GM19240 (cell line): ENCODE measurements around the gene IGSF9.
A peak's percentile ranks its signal among the peaks of the same experiment; 100 is the strongest.

Experiments used
- DNase-seq: peaks from one replicate; pipeline ENCODE4 v3.0.0; 2011; ENCODE audit warnings: low spot score; ENCODE audit not compliant: insufficient read length

Gene IGSF9

DNA sequence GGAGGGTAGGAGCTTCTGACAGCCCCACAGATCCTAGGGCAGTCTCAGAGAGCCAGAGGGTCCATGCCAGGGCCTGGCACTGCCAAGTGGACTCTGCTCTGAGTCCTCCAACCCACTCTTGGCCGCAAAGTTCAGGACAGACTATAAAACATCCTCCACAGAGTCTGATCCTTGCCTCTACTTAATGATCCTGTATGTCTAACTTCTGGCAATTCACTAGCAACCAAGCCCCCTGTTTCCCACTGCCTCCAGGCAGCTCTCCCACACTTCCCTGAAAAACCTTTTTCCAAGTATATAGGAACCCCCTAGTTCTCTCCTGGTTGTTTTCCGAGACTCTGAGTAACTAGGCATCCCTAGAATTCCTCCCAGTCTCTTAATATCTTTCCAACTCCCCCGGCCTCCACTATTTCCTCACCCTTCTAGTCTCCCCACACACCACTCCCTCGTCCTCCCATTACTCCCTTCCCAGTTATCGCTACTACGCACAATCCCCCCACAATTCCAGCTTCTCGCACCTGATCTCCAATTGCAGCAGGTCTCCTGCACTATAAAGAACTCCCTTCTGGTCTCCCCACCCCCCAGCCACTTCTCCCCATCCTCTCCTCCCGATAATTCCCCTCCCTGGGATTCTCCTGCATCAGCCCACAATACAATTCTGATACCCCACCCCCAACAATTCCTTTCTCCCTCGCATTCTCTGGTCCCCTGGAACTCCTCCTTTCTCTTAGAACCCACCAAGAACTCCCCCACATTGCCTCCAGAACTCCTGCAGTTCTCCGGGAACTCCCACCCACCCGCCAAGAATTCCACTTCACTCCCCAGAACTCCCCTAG lies 574 bp downstream of the IGSF9 start:
- DNase-seq: no peak

GRCh38 chr1:159943908-159944622 lies 1.3 kb downstream of the IGSF9 start:
- DNase-seq: no peak

- no peak for DNase-seq
Observed at GRCh38 chr1:159943278-159943640, 2.2 kb downstream of the IGSF9 start.

GRCh38 chr1:159942632-159943277 lies 2.7 kb downstream of the IGSF9 start:
- DNase-seq: no peak

DNA sequence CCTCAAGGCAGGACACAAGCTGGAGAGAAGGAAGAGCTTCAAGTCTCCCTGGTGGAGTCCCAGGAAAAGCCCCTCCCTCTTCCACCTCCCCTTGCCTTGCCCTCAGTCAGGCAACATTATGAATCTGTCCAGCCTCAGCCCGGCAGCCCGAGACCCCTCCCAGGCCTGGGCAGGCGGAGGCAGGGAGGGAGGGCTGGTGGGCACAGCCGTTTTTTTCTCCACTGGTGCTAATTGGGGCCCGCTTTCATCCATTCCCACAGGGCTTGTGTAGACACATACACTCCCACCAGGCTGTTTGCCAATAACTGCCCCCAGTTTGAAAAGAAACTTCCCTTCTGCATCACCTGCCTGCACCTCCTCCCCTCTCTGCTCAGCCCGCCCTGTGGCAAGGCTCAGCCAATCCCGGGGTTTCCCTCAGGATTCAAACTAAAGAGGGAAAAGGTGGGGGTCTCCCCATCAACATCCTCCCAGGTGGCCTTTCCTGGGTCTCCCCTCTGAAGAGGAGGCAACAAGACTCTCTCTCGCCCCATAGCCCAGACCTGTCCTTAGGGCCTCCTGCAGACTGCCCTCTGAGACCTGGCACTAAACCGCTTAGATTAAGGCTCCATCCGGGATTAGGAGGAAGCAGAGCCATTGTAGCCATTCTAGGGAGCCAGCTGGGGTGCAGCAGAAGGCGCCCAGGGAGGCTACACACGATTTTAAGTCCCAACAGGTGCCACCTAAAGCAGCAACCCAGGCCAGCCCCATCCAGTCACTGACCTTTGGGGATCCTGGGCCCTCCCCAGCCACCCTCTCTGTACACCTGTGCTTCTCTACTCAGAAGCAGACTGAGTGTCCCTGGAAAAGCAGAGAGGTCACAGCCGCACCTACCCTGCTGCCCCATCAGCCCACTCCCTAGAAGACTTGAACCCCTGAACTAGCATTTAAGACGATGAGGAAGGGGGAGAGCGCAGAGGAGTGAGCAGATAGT lies 3.5 kb downstream of the IGSF9 start:
- DNase-seq: no peak

GRCh38 chr1:159941141-159941540 lies 4.3 kb downstream of the IGSF9 start:
- no peak for DNase-seq

DNA sequence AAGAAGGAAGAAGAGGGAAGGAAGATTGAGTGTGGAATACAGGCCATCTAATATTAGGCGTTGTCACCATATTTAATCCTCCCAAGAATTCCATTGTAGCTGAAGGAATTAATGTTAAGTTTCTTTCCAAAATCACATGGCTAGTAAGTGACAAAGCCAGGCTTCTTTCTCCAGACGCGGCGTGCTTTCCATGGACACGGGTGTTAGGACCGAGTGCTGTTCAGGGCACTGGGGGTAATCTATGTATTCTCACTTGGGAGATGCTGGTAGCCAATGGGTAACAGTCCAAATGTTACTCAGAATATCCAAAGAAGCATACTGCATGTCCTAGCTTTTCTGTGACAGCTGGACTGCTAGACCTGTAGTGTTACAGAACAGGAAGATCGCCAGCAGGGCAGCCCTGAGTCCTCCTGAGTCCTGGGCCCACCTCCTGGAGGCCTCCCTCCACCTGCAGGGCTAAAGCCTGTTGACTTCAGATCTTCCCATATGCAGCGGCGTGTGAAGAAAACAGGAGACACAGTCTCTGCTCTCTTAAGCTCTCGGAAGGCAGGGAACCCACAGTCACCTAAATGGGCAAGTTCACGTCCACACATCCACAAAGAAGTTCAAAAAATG lies 5.3 kb downstream of the IGSF9 start:
- no peak for DNase-seq

DNA sequence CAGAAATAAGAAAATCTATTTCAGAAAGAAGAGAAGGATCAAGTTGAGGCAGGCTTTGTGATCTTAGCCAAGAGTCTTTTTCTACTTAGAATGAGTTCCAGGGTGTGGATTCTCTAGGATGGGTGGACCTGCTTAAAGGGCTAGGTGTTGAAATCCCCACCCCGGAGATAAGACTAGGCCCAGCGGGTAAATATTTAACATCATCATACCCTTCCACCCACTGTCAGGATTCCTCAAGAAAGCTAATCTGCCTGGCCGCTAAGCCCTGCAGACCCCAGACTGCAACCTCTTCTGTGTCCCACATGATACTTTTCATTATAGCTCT lies 5.8 kb downstream of the IGSF9 start:
- no peak for DNase-seq

DNA sequence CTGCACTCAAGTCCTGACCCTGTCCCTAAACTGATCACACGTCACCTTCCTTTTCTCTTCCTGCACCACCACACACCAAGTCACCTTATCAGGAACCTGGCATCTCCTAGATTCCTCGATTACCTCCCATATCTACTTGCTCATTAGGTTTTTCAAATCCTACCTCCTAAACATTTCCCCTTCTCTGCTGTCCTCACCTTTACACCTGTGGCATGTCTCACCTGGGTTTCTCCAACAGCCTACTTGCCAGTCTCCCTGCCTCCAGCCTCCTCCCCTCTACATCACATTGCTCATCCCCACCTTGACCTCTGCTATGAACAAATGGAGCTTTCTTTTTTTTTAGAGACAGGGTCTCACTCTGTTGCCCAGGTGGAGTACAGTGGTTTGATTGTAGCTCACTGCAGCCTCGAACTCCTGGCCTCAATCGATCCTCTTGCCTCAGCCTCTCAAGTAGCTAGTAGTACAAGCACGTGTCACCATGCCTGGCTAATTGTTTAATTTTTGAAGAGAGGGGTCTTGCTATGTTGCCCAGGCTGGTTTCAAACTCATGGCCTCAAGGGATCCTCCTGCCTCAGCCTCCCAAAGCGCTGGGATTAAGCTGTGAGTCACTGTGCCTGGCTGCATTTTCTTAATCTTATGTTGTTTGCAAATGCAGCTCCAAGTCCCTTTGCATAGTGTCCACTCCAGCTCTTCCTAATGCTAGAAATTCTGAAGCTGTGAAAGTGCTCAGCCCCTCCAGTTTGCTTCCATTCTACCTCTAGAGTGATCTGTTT lies 6.3 kb downstream of the IGSF9 start:
- no peak for DNase-seq

DNA sequence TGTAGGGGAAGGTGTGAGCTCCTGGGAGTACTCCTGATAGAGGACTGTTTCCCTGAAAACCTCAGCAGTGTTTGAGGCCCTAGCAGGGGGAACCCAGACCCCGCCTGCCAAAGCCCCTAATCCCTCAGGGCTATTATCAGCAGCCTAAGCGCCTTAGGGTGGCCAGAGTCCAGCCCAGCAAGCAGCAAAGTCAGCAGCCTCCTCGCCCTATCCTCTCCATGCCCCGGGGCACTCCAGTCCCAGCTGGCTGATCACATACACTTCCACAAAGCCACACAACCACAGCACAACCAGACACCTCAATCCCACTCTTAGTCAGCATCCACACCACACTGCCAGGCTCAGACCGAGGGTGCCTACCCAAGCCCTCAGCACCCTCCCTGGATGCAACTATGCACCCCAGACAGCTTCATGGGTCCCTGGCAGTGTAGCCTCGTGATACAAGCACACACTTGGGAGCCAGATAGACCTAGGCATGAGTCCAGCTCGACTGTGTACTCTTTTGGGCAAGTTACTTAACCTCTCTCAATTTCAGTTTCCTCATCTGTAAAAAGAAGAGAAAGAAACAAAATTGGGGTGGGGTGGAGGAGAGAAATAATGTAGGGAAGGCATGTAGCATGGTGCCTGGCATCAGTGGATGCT lies 7.1 kb downstream of the IGSF9 start:
- no peak for DNase-seq

GRCh38 chr1:159937054-159937750 lies 8.2 kb downstream of the IGSF9 start:
- DNase-seq: no peak

DNA sequence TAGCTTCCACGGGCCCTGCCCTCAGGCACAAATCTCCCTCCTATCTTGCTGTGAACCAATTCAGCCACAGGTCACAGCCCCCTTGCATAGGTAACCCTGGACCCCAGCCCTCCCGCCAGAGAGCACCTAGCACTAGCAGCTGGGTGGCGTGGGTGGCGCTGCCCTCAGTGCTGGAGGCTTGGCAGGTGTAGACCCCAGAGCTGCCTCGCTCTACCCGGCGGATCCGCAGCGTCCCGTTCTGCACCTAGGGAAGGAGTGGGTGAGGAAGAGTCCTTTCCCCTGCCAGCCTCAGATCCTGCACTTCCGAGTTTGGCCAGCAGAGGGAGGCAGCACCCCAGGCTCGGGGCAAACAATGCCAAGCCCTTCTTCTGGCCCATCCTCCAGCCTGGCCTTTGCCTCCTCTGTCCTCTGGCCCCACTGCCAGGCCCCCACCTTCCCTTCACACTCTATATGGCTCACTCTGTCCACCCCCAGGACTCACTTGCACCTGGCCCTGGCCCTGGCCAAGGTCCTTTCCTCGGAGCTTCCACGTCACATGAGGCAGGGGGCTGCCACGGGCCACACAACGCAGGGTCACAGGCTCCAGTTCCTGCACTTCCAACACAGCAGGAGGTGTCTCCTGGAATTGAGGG lies 9.0 kb downstream of the IGSF9 start:
- DNase-seq: peak; percentile 86

- DNase-seq: no peak
Observed at GRCh38 chr1:159935719-159936272, 9.6 kb downstream of the IGSF9 start.

DNA sequence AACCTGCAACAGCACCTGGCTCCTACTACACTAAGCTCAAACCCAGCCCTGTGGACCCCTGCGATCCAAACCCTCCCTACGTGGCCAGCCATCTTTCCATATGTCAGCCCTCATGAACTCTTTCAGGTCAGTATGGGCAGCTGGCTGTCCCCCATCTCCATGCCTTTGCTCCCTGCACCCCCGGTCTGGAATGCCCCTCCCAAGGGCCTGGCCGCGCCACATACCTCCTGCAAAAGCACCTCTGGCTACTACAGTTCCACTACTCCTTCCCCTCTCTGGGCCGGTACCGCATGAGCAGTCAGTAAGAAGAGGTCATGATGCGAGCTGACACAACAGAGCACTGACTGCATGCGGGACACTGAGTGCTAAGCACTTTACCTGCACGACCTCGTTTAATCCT lies 10.1 kb downstream of the IGSF9 start:
- DNase-seq: no peak

GRCh38 chr1:159934136-159935039 lies 11.0 kb downstream of the IGSF9 start:
- DNase-seq: no peak

DNA sequence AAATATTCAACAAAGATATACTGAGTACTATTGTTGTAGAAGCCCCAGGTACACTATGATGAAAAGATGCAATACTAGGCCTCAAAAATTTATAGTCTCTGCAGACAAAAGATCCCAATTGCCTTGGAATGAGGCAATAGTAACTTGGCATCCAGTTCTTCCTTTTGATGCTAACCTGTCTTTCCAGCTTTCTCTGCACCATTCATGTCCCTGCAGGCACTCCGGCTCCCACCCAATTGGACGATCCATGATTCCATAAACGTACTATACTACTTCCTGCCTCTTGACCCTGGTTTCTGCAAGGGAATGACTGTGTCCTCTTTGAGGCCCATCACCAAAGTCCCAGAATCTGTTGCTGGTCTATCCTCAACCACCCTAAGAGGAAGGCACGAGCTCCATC lies 12.1 kb downstream of the IGSF9 start:
- no peak for DNase-seq
